GM12872 (cell line): Measurements from ENCODE around the gene SLC39A1.

Experiments
- TF ChIP-seq, protein P1 (sequence below): IDR thresholded peaks from 3 replicates; pipeline ENCODE4 v1.5.1; 2011; ENCODE audit warnings: low read depth, mild to moderate bottlenecking, low read length, moderate library complexity; ENCODE audit not compliant: insufficient read depth

Gene SLC39A1

DNA sequence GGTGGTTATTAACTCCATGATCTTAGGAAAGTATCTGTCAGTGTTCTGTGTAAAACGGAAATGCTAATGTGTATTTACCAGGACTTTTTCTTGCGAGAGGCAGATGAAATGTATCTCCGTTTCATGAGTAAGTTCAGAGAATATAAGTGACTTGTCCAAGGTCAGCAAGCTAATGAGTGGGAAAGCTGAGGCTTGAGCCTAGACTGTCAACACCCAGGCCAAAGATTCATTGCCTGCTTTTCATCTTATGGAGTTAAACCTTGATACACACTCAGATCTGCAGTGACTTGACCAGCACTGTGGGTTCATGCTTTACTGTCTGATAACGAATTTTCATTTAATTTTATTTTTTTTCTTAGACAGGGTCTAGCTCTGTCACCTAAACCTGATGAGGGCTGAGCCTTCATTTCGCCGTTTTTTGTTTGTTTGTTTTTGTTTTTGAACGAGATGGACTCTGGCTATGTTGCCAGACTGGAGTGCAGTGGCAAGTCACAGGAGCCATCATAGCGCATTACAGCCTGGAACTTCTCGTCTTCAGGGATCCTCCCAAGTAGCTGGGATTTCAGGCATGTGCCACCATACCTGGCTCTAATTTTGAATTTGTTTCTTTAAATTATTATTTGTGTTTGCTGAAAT, 15.1 kb upstream of the SLC39A1 start:
- TF ChIP-seq, protein P1, sequence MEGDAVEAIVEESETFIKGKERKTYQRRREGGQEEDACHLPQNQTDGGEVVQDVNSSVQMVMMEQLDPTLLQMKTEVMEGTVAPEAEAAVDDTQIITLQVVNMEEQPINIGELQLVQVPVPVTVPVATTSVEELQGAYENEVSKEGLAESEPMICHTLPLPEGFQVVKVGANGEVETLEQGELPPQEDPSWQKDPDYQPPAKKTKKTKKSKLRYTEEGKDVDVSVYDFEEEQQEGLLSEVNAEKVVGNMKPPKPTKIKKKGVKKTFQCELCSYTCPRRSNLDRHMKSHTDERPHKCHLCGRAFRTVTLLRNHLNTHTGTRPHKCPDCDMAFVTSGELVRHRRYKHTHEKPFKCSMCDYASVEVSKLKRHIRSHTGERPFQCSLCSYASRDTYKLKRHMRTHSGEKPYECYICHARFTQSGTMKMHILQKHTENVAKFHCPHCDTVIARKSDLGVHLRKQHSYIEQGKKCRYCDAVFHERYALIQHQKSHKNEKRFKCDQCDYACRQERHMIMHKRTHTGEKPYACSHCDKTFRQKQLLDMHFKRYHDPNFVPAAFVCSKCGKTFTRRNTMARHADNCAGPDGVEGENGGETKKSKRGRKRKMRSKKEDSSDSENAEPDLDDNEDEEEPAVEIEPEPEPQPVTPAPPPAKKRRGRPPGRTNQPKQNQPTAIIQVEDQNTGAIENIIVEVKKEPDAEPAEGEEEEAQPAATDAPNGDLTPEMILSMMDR = no peak

DNA sequence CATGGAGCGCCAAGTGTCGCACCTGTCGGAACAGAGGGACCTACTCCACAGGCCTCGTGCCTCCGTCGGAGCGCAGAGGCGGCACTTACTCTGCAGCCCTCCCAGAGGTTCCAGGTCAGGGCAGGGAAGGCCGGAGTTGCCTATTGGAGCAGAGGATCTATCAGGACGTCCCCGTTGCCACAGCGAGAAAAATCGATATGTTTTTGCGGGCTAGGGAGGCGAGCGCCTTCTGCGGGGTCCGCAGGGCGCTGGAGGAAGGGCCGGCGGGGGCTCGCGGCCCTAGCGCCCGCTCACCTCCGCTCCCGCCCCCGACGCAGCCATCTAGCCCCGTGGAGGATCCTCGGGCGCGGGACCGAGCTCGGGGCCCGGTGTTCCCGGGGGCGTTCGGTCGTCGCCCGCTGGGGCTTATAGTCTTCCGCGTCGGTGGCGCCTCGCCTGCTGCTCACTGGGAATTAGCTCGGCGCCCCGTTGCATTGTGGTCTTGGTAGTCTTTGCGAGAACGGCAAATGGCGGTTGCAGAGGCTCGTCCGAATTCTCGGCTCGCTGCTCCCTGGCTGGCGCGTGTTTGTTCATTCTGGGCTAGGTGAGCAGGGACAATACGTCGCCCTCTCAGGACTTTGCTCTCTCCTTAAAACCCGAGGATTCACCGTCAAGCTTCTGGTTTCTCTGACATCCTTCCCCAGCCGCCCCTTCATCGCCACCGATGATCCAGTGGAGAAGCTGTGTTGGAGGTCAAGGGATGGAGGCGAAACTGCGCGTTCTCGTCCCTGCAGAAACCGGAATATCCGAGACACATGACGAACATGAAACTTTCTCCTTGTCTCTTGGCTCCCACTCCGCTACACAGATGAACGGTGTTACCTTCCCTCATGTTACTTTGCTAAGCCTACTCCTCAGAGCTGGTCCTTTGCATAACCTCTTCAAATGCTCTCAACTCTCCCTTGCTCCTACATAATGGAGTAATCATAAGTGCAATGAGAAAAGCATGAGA, 14.2 kb upstream of the SLC39A1 start, which contains the start of gene JTB:
Gene JTB, minus strand, starts transcription at position 425 of the 991 bp plus-strand sequence. Its CDS starts 422 bp downstream, at position 3.
- TF ChIP-seq, protein P1 = no peak

DNA sequence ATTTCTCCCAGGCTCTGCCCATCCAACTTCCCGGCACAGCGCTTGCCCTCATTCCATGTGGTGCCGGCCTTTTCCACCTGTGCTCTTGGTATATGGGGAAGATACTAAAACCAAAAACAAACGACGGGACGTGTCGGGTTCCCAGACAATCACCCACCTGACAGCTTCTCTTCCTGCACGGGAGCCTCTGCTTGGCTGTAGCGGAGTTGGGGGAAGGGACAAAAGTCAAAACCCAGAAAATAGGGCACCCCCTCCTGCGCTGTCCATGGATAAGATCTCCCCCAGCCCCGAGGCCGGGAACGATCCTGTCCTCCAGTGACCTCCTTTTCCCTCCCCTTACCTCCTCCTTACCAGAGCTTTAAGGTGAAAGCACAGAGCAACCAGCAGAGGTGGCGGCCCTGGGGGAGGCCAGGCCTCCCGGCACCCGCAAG, 13.5 kb upstream of the SLC39A1 start:
- TF ChIP-seq, protein P1 = no peak

DNA sequence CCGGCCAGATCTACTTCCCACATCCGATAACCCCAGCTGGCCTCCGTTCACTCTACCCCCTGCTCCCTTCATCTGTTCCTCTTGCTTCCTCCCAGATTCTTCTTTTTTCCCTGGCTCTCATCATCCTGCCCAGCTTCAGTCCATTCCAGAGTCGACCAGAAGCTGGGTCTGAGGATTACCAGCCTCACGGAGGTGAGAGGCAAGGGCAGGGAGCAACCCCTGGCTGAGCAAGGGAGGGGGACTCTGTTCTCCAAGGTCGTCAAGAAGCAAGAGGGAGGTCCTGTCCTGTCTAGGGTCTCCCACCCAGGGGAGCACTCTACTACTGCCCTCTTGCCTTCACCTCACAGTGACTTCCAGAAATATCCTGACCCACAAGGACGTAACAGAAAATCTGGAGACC, 10.2 kb upstream of the SLC39A1 start:
- TF ChIP-seq, protein P1 = no peak

DNA sequence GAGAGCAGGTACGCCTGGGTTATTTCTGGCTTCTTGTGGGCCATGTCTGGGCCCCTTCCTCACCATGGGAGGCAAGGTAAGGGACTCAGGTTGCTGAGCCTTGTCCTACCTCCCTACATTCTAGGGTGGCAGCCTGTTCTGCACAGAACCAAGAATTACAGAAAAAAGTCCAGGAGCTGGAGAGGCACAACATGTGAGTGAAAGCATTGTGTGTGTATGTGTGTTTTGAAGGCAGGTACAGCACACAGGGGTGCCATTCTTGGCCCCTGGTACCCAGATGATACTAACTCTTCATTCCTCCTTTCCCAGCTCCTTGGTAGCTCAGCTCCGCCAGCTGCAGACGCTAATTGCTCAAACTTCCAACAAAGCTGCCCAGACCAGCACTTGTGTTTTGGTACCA, 9.7 kb upstream of the SLC39A1 start:
- TF ChIP-seq, protein P1 = no peak

DNA sequence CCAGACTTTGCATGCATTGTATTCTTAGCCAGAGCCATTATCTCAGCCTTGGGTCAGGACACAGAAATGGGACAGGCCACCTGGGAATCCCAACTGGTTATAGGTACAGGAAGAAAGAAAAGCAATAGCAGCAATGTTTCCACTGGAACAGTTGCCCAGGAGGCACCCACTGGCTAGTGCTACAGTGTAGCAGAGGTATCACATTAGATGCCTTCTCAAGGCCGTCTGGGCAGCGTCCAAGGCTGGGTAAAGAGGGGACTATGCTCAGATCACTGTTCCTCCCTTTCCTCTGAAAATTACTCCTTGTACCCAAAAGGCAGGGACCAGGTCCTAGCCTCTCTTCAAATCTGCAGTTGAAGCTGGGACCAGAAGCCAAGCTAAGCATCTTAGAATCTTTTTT, 7.0 kb upstream of the SLC39A1 start:
- TF ChIP-seq, protein P1 = no peak

DNA sequence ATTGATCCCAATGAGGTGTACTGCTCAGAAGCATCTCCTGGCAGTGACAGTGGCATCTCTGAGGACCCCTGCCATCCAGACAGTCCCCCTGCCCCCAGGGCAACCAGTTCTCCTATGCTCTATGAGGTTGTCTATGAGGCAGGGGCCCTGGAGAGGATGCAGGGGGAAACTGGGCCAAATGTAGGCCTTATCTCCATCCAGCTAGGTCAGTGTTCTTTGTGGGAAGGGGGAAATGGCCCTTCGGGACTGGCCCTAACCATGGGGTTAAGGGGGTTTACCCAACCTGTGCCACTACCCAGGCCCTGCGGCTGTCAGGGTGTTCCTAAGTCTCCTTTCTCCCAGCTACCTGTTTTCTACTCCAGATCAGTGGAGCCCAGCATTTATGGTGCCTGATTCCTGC, 5.6 kb upstream of the SLC39A1 start:
- TF ChIP-seq, protein P1 = no peak
